Activated T-cell treated with anti-CD3 and anti-CD28 coated beads, Interleukin-2, amount 50 U/mL, for 72 hours (primary cell): ENCODE results near the gene METTL3. TPM values are rescaled to one million over a fixed set of nuclear protein-coding genes. Genes with fewer than 3 reads are reported as not detected.

Experiments used
- ATAC-seq, 2 donors: fragments of 150-1000 bp; cut with Tn5 transposase; replicated peaks in 1 of 2; 2 replicates each; pipeline ENCODE4 v1.10.0; 2021; ENCODE audit warnings: moderate library complexity in 2 of 2, mild to moderate bottlenecking in 1 of 2
- DNase-seq, 2 donors: peaks; one replicate each; pipeline ENCODE4 v3.0.0; 2021 to 2022; ENCODE audit warnings: mixed read lengths in 1 of 2
- H3K27ac Mint-ChIP-seq: one replicate; pipeline ENCODE4 v1.8.0; 2022; ENCODE audit warnings: mild to moderate bottlenecking, moderate library complexity, mixed read lengths
- H3K27me3 Mint-ChIP-seq: one replicate; pipeline ENCODE4 v1.8.0; 2022; ENCODE audit warnings: low read depth, mixed read lengths
- H3K36me3 Mint-ChIP-seq, 2 donors: one replicate each; pipeline ENCODE4 v1.8.0; 2022; ENCODE audit warnings: mixed read lengths in 2 of 2, mild to moderate bottlenecking in 1 of 2; ENCODE audit not compliant: insufficient read depth in 2 of 2
- H3K4me1 Mint-ChIP-seq: one replicate; pipeline ENCODE4 v1.8.0; 2022; ENCODE audit warnings: low read depth, mixed read lengths
- H3K4me3 Mint-ChIP-seq, 2 donors: one replicate each; pipeline ENCODE4 v1.8.0; 2022; ENCODE audit warnings: mild to moderate bottlenecking in 2 of 2, mixed read lengths in 2 of 2, moderate library complexity in 2 of 2
- H3K9me3 Mint-ChIP-seq, 2 donors: one replicate each; pipeline ENCODE4 v1.8.0; 2022; ENCODE audit warnings: mixed read lengths in 2 of 2
- total RNA-seq, 2 donors: library from RNA; stranded (reverse); gene quantifications; one replicate each; pipeline ENCODE4 v1.2.3, GENCODE V29; 2022

METTL3 gene
- total RNA-seq, 2 donors from 2014 or later = 62.1 to 71.0 TPM

DNA sequence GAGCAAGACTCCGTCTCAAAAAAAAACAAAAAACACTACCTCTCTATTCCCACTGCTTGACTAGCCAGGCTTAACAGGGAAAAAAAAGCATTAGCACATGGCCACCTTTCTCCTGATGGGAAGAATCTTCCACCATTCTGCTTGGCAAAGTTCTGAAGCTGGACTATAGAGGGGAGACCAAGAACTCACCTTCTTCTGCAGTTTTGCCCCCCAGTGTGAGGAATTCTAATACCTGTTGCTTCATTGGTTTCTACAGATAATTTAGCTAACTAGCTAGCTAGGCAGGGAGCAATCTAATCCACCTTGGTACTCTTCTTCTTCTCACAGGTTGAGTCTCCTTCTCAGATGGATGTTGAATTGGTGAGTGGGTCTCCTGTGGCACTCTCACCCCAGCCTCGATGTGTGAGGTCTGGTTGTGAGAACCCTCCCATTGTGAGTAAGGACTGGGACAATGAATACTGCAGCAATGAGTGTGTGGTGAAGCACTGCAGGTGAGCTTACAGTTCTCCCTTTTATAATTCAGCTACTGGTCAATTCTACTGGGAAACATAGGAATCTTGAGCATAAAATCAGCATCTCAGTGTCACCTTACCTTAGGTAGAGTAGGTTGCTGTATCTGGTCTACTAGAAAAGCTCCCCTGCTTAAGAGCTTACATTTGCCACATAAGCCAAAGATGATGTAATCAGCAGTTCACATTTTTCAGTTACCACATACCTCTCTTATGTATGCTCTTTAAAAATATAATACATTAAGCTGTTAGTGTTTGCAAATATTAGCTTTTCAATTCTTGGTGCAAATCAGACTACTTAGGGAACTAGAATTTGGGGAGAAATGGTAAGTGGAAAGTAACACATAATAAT, 16.0 kb downstream of the METTL3 start:
- Mint-ChIP-seq H3K27me3 (no peaks in the 10 kb centered on the region), H3K4me3 (no peak overlapping the region), H3K36me3 (peaks cover 10 to 31% of the 10 kb centered on the region in 2 donors), H3K9me3 (no peaks in the 10 kb centered on the region), H3K27ac (peak overlapping the region; percentile 73), H3K4me1 (peaks cover 20% of the 10 kb centered on the region)
- DNase-seq (no peak), ATAC-seq (no peak)

DNA sequence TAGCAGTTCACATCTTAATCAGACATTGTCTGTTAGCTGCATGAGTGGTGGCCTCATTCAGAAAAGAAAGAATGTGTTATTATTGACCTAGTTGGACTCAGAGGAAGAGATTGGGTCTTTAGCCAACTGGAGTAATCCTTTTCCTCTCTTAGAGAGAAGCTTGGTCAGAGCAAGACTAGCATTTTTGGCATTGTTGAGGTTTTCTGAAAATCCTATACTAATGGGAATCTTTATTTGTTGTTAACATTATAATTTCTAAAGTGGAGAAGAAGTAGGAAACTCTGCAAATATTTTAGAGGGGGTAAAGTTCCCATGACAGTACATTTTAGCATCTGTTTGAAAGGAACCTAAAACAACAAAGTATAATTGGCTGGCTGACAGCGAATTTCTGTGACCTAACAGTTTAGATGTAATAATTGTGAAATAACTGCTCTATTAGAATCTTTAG, 24.5 kb downstream of the METTL3 start:
- no peaks in the 10 kb centered on the region for H3K9me3 Mint-ChIP-seq
- no peak for ATAC-seq

GRCh38 chr14:21476925-21477681, 34.0 kb downstream of the METTL3 start, which contains the start of the genes RAB2B and TOX4:
Gene RAB2B (minus strand): TSS chr14:21476959. CDS start chr14:21476872, 87 bp downstream.
Gene TOX4 (plus strand): TSS chr14:21477195. CDS start chr14:21477279, 84 bp downstream.
- H3K4me1 Mint-ChIP-seq = peaks cover 29% of the 10 kb centered on the region
- peak within 1 kb of the TSS; percentile 83 to 100 for H3K4me3 Mint-ChIP-seq
- H3K27me3 Mint-ChIP-seq = no peaks in the 10 kb centered on the region
- peak; percentile 98 to 99 for ATAC-seq
- no peaks in the 10 kb centered on the region for H3K9me3 Mint-ChIP-seq
- H3K27ac Mint-ChIP-seq = peak within 1 kb of the TSS; percentile 93
- peak; percentile 96 for DNase-seq
- H3K36me3 Mint-ChIP-seq = peaks cover 3 to 12% of the 10 kb centered on the region in 2 donors

More for the DNA sequence above, 24.5 kb downstream of the METTL3 start:
- Mint-ChIP-seq H3K27me3 (no peaks in the 10 kb centered on the region), H3K4me3 (no peak overlapping the region), H3K27ac (no peak overlapping the region), H3K36me3 (peaks cover 0 to 17% of the 10 kb centered on the region in 2 donors), H3K4me1 (peaks cover 9% of the 10 kb centered on the region)
- DNase-seq = no peak

GRCh38 chr14:21476523-21476924, 34.6 kb downstream of the METTL3 start:
- peaks cover 29% of the 10 kb centered on the region for H3K4me1 Mint-ChIP-seq
- no peaks in the 10 kb centered on the region for H3K27me3 Mint-ChIP-seq
- H3K27ac Mint-ChIP-seq = peak overlapping the region; percentile 93
- H3K9me3 Mint-ChIP-seq = no peaks in the 10 kb centered on the region
- peak overlapping the region; percentile 83 to 100 for H3K4me3 Mint-ChIP-seq
- peaks cover 3 to 12% of the 10 kb centered on the region in 2 donors for H3K36me3 Mint-ChIP-seq
- DNase-seq (peak in 1 of 2 donors; percentile 79), ATAC-seq (peak in 1 of 2 donors; percentile 53)

DNA sequence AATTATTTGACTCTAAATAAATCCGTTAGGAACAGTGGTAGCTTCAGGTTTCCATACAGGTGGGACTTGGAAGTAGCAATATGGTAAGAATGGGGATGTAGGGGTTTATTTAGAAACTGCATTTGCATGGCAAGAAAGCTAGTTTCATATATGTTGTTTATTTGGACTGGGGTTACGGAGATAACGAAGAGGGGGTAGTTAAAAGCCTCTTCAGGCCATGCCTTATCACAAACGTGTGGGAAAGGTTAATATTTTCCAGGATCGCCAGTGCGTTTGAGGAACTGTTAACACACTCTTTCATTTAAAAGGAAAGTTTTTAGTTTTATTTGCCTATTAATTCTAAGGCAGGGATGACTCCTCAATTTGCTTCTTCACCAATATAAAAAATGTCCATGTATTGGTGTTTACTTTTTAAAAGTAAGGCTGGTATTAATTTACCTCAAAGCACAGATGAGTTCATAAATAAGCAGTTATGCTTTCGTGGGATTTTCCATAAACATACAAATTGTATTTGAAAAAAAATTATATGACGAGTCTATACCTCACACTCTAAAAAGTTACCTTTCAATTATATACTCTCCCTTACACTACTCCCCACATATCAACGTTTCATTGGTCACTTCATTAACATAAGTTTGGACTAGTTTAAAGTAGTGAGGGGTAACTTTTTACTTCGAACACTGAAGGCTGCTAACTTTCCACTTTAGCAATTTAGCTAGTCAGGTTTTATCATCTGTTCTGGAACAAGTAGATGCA, 35.2 kb downstream of the METTL3 start:
- peaks cover 3 to 12% of the 10 kb centered on the region in 2 donors for H3K36me3 Mint-ChIP-seq
- H3K4me3 Mint-ChIP-seq = peak overlapping the region; percentile 83 to 100
- ATAC-seq (no peak), DNase-seq (no peak)
- H3K27me3 Mint-ChIP-seq = no peaks in the 10 kb centered on the region
- peak overlapping the region; percentile 93 for H3K27ac Mint-ChIP-seq
- H3K4me1 Mint-ChIP-seq = peaks cover 29% of the 10 kb centered on the region
- no peaks in the 10 kb centered on the region for H3K9me3 Mint-ChIP-seq

GRCh38 chr14:21467616-21468015, 43.5 kb downstream of the METTL3 start:
- DNase-seq (no peak), ATAC-seq (peak in 1 of 2 donors; percentile 26)
- Mint-ChIP-seq H3K27me3 (no peaks in the 10 kb centered on the region), H3K4me1 (no peaks in the 10 kb centered on the region), H3K9me3 (no peaks in the 10 kb centered on the region), H3K27ac (no peak overlapping the region), H3K36me3 (peaks cover 2 to 4% of the 10 kb centered on the region in 2 donors), H3K4me3 (no peak overlapping the region)

- Mint-ChIP-seq H3K9me3 (no peaks in the 10 kb centered on the region), H3K4me1 (peaks cover 42% of the 10 kb centered on the region), H3K27ac (peak within 1 kb of the TSS; percentile 99), H3K36me3 (peaks cover 1 to 7% of the 10 kb centered on the region in 2 donors), H3K4me3 (peak within 1 kb of the TSS; percentile 92 to 96), H3K27me3 (no peaks in the 10 kb centered on the region)
- DNase-seq = peak; percentile 99 to 100
- ATAC-seq = peak; percentile 97 to 98
Measured at GRCh38 chr14:21455912-21456667, 55.0 kb downstream of the METTL3 start, which contains the start of gene CHD8. Gene CHD8 (minus strand): TSS chr14:21456123. CDS start chr14:21431643, 24,480 bp downstream.

DNA sequence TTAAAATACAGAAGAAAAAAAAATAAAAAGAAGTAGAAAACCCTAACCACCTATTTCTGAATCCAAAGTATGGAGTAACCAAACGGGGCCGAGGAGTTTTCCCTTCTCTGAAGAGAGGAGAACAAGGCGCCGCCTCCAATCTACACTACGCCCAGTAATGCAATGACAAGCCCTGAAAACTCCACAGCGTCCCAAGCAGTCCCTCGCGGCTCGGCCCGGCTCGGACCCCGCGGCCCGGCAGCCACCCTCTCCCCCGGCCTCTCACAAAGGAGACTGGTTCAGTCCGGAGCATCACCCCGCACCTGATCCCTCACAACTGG, 55.6 kb downstream of the METTL3 start:
- Mint-ChIP-seq H3K27me3 (no peaks in the 10 kb centered on the region), H3K4me3 (peak overlapping the region; percentile 92 to 96), H3K4me1 (peaks cover 47% of the 10 kb centered on the region), H3K36me3 (peaks cover 1 to 7% of the 10 kb centered on the region in 2 donors), H3K27ac (peak overlapping the region; percentile 99), H3K9me3 (no peaks in the 10 kb centered on the region)
- ATAC-seq (peak; percentile 19 to 27), DNase-seq (no peak)

DNA sequence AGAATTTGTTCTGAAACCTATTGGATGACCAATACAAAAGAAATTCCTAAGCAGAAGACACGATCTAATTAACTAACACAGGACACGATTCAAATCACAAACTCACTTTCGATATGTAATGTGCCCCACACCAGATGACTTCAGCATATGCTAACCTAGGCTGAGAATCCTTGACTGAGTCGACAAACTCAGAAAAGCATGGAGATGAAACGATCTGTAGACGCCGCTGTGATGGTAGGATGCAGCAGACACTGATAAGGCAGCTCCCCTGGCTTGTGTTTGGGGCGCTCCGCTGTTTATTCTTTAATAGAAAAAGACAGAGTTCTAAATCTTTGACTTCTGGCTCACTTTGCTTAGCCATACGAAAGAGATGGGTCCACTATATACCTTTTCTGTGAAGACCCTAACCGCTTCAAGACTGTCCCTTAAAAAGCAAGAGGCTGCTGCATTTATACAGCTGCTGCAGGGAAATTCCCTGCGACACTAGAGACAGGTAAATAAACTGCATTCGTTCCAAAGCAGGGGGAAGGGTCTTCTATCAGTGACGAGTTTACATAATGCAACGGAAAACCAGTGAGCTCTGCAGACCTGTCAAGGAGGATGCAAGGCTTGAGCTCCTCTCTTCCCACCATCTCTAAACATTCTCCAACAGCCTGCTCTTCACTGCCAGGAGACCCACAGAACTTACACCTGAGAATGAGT, 56.1 kb downstream of the METTL3 start:
- H3K4me3 Mint-ChIP-seq = peak overlapping the region; percentile 92 to 96
- no peaks in the 10 kb centered on the region for H3K9me3 Mint-ChIP-seq
- ATAC-seq = no peak
- peak in 1 of 2 donors; percentile 22 for DNase-seq
- H3K27ac Mint-ChIP-seq = peak overlapping the region; percentile 99
- peaks cover 4 to 11% of the 10 kb centered on the region in 2 donors for H3K36me3 Mint-ChIP-seq
- peaks cover 52% of the 10 kb centered on the region for H3K4me1 Mint-ChIP-seq
- H3K27me3 Mint-ChIP-seq = no peaks in the 10 kb centered on the region

- no peak for DNase-seq
- peaks cover 3 to 9% of the 10 kb centered on the region in 2 donors for H3K36me3 Mint-ChIP-seq
- ATAC-seq = no peak
- no peaks in the 10 kb centered on the region for H3K27me3 Mint-ChIP-seq
- H3K4me3 Mint-ChIP-seq = peak overlapping the region; percentile 65 to 90
- peaks cover 69% of the 10 kb centered on the region for H3K4me1 Mint-ChIP-seq
- no peaks in the 10 kb centered on the region for H3K9me3 Mint-ChIP-seq
- H3K27ac Mint-ChIP-seq = peak overlapping the region; percentile 96
Measured at GRCh38 chr14:21449899-21450216, 61.3 kb downstream of the METTL3 start.
